DND-41 (cell line): ENCODE measurements around the gene CHN2.

ENCODE experiments used
- EZH2 ChIP-seq: IDR thresholded peaks from 3 replicates; pipeline ENCODE4 v1.6.1; 2012; ENCODE audit warnings: borderline replicate concordance, low read depth, mild to moderate bottlenecking, moderate library complexity, low read length, inconsistent platforms; ENCODE audit not compliant: severe bottlenecking
- TF ChIP-seq, protein P1 (sequence below): IDR thresholded peaks from 2 replicates; pipeline ENCODE4 v1.5.1; 2012; ENCODE audit warnings: borderline replicate concordance, low read length, moderate library complexity, mild to moderate bottlenecking; ENCODE audit not compliant: poor library complexity, severe bottlenecking; ENCODE audit errors: extremely low read depth

DNA sequence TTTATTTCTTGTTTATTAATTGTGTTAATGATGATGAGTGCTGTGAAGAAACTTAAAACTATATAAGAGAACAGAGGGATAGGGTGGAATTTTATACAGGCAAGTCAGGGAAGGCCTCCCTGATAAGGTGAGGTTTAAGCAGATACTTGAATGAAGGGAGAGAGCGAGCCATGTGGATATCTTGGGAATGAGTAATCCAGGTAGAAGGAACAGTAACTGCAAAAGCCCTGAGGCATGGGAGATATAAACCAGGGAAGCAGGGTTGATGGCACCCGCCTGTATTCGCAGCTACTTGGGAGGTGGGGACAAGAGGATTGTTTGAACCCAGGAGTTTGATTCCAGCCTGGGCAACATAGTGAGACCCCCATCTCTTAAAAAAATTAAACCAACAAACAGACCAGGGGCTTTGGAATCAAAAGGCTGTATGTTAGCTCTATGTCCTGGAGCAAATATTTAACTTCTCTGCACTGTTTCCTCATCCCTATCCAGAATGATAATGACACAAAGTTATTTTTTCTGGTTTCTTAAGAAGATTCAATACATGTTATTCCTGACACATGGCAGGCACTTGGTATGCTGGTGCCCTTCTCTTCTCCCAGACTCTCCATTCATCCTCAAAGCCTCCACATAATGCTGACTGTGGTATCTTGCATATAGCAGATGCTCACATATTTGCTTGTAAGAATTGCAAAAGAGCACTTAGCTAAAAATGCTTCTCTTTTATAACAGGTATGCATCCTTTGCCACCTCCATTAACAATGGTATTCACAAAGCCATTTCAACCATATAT is 169.3 kb downstream of the CHN2 start:
- TF ChIP-seq, protein P1, sequence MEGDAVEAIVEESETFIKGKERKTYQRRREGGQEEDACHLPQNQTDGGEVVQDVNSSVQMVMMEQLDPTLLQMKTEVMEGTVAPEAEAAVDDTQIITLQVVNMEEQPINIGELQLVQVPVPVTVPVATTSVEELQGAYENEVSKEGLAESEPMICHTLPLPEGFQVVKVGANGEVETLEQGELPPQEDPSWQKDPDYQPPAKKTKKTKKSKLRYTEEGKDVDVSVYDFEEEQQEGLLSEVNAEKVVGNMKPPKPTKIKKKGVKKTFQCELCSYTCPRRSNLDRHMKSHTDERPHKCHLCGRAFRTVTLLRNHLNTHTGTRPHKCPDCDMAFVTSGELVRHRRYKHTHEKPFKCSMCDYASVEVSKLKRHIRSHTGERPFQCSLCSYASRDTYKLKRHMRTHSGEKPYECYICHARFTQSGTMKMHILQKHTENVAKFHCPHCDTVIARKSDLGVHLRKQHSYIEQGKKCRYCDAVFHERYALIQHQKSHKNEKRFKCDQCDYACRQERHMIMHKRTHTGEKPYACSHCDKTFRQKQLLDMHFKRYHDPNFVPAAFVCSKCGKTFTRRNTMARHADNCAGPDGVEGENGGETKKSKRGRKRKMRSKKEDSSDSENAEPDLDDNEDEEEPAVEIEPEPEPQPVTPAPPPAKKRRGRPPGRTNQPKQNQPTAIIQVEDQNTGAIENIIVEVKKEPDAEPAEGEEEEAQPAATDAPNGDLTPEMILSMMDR = no peak
- TF ChIP-seq EZH2 = no peak
